Prostate gland (tissue), 2 donors: ENCODE measurements around the gene LSM7.

Experiments
- CTCF ChIP-seq, 4 experiments: fragments of 200-600 bp in 2 of 4; fragments of 450-650 bp in 2 of 4; sonication (generic) in 2 of 4; IDR thresholded peaks; 1 replicate in 3 of 4; 2 replicates in 1 of 4; pipeline ENCODE4 v1.5.1; 2016 to 2019; ENCODE audit warnings: antibody characterized with exemption in 4 of 4, mild to moderate bottlenecking in 2 of 4, moderate library complexity in 2 of 4
- POLR2A ChIP-seq: fragments of 450-650 bp; IDR thresholded peaks from one replicate; pipeline ENCODE4 v1.6.1; 2016; ENCODE audit warnings: antibody characterized with exemption, mild to moderate bottlenecking
- POLR2AphosphoS5 ChIP-seq: sonication (generic); formaldehyde crosslinking; IDR thresholded peaks from one replicate; pipeline ENCODE4 v1.6.1; 2017; ENCODE audit warnings: antibody characterized with exemption

- TF ChIP-seq CTCF (IDR thresholded peaks at IDR 0.05) (no peak), POLR2A (no peak), POLR2AphosphoS5 (no peak)
Measured at GRCh38 chr19:2317756-2318155, 10.6 kb downstream of the LSM7 start.
